GM19455 (cell line): ENCODE data around the gene BEGAIN.

Experiments used
- ATAC-seq: cut with Tn5 transposase; IDR thresholded peaks from one replicate; pipeline ENCODE4 v1.9.1; 2021; ENCODE audit not compliant: unreplicated experiment

The BEGAIN gene

DNA sequence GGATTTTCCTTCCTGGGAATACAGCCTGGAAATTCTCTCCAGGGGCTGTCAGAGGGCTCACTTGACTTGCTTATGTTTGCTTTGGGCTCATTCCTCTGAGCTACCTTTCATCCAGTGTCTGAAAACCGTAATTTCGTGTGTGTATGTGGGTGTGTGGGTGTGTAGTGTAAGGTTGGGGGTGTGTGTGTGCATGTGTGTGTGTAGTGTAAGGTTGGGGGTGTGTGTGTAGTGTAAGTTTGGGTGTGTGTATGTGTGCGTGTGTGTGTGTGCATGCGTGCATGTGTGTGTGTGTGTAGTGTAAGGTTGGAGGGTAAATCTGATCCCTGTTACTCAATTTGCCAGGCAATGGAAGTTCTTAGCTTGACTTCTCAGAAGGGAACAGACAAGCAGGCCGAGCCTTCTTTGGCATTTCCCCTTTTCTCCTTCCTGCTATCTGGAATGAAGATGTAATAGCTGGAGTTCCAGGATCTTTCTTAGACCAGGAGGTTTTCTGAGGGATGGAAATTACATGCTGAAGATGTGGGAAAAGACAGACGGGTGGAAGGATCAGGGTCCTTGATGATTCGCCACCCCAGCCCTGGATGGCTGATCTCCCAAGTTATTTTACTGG, 15.5 kb upstream of the BEGAIN start:
- ATAC-seq = no peak

DNA sequence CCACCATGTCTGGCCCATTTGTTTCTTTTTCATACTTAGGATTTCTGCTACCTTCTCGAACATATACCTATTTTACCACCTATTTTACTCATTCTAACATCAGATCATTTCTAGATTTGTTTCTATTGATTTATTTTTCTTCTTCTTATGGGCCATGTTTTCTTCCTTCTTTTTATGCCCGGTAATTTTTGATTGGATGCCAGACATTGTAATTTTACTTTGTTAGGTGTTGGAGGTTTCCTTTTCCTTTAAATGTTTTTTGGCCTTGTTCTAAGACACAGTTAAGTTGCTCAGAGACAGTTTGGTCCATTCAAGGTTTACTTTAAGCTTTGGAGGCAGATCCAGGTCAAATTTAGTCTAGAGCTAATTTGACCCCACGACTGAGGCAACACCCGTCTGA, 14.7 kb upstream of the BEGAIN start:
- ATAC-seq = no peak

DNA sequence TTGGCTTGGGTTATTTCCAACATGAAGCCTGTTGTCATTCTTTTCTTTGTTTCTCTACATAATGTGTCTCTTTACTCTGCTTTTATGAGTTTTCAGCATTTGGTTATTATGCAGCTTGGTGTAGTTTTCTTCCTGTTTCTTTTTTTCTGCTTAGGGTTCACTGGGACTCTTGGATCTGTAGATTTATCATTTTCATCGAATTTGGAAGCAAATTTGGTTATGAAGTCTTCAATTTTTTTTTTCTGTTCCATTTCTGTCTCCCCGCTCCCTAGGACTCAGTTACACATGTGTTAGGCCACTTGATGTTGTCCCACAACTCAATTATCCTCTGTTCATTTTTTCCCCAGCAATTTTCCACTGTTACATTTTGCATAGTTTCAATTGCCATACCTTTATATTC, 13.8 kb upstream of the BEGAIN start:
- ATAC-seq = no peak

DNA sequence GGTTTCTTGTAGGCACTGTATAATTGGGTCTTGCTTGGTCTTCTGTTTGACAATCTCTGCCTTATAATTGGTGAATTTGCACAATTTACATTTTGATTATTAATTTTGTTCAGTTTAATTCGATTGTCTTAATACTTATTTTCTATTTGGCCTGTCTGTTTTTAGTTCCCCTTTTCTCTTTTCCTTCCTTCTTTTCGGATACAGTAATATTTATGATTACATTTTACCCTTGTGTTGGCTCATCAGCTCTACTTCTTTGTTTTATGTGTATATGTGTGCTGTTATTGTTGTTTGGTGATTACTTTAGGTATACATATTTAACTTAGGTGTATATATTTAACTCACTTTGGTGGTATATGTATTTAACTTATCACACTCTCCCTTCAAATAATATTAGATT, 12.8 kb upstream of the BEGAIN start:
- no peak for ATAC-seq

DNA sequence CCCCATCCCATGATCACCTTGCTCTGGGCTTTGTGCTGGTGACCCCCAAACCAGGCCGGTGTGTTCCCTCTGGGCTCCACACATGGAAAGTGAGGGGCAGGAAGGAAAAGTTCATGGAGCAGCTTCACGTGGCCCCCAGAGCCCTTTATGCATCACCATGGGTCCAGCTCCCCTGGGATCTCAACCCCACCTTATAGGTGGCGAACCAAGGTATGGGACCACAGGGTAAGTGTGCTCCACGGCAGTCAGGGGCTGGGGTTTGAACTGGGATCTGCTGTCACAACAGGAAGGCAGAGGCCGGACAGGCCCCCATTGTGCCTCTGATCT, 7.4 kb upstream of the BEGAIN start:
- no peak for ATAC-seq

DNA sequence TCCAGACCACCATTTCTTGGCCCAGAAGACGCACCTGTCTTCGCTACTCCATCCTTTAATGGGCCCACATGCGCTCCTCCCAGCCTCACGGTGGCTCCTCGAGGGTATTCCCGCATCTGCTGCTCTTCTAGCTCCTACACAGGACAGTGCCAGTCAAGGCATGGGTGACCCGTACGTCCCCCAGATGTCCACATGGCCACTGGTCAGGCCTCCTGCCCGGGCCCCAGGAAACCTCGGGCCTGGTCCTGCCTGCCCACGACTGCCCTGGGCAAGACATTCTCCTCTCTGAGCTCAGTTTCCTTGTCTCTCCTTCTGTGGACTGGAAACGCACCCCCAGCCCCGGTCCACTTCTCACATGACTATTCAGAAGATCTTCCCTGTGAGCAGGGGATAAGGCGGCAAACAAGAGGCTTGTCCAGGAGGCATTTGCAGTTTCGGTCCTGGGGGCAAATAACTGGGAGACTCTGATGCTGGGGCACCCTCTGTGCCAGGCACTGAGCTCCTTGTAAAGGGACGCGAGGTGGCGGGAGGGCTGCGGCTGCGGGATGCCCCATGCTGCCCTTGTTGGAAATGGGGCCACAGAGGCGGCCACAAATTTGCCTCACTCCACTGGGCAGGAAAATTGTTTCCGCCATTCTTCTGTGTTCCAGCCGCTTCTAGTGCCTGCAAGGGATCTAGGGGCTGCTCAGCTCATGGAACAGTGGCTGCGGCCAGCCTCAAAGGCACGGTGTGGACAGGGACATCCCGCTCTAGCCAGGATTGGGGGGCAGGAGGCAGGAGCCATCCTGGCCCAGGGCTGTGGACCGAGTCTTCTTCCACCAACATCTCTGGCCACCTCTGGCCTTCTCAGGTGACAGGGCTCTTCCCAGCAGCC, 6.8 kb upstream of the BEGAIN start:
- ATAC-seq = no peak

DNA sequence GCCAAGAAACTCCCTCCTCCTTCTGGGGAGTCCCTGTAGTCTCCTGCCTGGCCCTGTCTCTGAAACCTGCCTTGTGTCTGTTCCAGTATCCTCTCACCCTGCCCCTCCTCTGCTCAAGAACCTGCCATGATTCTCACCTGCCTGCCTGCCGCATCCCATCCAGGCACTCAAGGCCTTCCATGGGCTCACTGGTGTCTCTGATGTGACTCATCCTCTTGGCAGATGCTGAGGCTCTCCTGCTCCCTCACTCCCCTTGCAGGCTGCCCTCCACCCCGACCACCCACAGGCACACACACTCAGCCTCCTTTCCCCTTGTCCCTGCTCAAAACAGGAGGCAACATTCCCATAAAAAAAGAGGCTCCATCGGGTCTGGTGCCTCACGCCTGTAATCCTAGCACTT, 5.8 kb upstream of the BEGAIN start:
- ATAC-seq = no peak

DNA sequence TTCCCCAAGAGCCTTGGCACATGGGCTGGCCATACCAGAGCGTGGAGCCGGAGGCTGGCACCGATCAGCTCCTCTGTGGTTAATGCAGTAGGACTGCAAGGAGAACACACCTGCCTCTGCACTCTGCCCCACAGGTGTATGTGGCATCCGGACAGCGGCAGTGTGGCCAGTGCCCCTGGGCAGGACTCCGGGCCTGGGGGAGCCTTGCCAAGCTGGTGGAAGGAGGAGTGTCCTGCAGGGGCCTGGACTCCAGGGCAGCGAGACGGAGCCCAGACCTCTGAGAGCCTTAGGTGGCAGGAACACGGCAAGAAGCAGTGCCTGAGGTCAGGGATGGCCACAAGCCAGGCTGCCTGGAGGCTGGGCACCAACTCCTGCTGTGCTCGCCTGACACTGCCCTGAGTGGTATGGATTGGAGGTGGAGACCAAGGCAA, 5.3 kb upstream of the BEGAIN start:
- no peak for ATAC-seq

DNA sequence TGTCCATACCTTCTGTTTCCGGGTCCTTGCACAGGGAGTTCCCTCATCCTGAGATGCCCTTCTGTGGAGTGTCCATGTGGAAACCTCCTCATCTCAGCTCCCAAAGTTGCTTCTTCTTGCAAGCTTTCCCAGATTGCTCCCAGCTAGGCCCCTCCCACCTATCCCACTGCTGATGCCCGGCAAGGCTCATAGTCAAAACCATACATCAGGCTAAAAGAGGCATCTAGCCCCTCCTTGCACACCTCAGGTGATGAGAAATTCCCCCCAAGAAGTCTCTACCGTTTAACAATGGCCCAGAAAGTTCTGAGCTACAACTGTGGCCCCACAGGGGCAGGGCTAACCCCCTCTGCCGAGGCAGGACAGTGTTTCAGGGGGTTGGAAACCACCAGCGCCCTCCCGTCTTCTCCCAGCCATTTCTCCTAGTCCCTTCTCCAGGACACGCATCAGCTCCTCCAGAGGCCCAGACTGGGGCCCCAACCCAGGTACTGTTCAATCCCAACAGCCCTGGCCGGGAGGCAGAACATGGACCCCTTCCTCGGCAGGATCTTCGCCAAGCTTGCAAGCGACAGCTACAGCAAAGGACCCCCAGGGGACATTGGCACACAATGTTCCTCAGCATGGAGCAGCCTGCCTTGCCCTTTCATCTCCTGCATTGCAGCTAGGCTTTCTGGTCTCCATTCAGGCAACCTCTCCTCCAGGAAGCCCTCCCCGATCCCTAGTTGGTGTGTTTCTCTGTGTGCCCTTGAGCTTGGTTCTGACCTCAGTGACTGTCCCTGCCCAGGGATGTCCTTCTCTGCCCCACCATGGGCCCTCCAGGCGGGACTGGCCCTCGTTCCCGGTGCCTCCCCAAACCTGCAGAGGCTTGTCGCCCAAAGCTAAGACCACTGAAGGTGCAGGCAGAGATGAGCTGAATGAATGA, 4.5 kb upstream of the BEGAIN start:
- no peak for ATAC-seq

DNA sequence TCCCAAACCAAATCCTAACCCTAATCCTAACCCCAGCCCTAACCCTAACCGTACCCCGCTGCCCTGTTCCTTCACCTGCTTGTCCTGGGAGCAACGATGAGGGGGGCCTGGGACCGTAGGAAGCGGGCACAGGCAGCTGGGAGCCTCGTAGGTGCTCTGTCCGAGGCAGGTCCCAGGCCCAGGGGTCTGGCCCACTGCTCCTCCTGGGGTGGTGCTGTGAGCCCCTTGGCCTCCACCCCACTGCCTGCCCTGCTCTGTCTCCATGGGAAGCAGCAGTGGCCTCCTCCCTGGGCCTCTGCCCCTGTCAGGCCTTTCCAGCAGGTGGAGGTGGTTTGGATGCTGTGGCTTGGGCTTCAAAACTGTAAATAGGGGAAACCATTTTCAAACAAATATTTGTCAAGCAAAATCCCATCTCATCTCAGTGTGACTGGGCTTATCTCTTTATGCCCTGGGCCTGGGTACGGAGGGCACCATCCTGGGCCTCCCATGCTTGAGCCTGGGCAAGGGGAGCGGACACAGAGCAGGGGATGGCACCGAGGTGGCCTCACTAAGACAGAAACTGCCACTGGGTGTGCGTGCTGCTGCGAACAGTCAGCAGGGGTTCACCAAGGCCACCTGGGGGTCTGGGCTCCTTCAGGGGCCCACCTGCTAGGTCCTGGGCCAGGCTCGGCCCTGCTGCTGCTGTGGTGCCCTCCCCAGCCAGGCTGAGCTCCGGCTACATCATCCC, 3.7 kb upstream of the BEGAIN start:
- ATAC-seq = no peak

DNA sequence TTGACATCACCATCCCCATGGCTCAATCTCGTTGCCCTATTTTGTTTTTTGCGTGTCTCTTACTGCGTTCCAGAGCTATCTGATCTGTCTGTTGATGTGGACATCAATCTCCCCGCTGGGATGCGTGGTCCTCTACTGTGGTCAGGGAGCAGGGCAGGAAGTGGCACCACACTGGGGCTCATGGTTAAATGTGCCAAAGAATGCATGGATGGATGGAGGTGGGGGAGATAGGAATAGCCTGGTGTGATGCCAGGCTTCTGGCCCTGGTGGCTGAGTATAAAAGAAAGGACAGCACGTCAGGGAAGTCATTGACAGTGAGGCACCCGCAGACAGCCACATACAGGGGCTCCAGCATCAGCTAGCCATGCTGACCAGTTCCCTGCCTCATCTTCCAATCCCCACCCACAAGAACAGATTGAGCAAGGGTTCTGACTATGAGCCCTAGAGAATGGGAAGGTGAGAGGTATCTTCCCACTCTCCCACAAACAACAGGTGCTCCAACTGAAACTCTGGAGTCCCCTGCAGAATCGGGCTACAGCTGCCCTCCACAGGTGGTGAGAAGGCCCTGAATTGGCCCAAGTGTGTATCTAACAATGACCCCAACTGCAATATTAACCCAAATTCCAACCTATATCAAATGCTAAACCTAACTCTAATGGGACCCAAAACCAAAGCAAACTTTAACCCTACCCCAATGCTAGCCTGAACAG, 2.7 kb upstream of the BEGAIN start:
- ATAC-seq = no peak

DNA sequence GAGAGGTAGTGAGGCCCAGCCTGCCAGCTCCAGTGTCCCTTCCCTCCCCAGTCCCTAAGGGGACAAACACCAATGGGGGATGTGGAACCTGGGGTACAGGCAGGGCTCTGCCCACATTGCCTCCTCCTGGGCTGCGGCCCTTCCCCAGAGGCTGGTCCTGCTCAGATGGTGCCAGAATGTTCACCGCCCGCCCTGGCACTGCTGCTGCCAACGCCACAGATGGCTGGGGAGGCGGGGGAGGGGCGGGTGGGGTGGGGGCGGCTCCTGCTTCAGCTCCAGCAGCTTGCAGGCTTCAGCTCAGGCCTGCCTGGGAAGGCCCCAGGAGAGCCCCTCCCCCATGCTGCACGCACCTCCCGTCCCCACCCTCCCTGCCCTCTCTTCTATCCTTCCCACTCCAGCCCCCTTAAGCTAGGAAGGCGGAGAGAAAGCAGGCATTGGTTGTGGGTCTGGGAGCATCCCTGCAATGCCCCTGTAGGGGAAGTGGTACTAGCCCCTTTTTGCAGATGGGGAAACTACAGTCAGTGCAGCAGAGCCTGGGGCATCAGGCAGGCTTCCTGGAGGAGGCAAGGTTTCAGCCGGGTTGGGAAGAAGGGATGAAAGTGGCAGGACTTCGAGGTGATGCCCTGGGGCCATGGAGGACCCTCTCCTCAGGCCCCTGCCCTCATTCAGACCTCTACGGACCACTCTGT, 2.0 kb upstream of the BEGAIN start:
- no peak for ATAC-seq

DNA sequence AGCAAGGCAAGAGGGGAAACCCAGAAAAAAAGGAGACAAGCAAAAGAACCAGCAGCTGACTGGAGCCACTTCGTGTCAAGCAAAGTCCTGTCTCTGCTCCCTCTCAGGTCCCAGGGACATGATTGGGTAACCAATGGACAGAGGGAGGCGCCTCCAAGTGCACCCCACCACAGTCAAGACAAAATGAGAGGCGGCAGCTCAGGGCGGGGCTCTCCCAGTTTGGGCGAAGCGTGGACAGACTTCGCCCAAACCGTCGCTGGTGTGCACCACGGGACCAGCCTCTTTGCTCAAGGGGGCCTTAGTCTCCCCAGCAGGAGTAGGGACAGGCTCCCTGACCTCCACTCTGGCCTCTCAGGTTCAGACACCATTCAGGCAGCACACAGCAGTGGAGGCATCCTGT, 1.5 kb upstream of the BEGAIN start:
- no peak for ATAC-seq

DNA sequence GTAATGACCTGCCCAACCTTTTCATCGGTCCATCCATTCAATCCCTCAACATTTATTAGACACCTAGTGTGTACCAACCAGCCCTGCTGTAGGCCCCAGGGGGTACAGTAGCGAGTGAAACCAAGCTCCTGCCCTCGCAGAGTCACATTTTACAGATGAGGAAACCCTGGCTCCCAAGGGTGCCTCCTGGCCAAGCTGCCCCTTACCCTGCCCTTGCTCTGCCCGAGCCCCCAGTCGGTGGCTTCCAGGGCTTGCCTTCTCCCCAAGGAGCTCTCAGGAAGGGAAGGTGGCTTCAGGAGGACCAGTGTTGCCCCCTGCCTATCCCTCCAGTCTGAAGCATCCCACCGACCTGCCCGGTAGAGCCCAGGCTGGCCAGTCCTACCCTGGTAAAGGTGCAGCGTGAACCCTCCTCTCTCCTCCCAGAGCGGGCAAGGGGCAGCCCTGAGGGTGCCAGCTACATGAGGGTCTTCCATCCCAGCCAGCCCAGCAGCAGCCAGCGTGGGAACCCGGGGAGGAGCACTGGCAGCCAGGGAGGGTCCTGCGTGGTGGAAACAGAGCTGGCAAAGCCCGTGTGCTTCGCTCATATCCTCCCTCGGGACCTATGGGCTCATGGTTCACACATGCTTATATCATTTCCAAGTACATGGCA, 670 bp upstream of the BEGAIN start:
- no peak for ATAC-seq

DNA sequence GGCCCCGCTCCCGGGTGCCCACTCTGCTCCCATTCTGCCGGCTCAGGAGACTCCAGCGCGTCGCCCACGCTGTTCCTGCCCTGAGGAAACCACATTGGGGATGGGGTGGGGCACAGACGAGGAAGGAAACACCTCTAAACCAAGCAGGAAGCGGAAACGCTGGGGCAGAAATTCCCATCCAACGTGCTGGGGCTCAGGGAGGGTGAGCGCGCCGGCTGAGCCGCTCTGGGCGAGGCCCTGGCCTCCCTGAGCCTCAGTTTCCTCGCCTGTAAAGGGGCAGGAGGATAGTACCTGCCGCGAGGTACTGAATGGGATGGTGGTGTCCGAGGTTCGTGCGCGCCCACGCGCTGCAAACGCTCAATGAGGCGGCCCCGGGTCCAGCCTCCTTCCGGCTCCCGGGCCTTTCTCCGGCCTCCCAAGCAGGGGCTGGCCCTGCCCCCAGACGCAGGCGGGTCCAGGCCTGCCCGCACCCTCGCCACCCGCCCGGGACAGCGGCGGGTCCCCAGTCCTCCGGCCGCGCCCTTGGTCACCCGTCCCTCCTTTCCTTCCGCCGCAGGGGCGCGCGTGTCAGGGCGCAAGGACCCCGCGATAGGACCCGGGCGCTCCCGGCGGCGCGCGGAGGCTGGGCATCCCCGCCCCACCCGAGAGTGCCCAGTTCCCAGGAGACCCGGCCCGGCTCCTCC, 673 bp downstream of the BEGAIN start:
- no peak for ATAC-seq

DNA sequence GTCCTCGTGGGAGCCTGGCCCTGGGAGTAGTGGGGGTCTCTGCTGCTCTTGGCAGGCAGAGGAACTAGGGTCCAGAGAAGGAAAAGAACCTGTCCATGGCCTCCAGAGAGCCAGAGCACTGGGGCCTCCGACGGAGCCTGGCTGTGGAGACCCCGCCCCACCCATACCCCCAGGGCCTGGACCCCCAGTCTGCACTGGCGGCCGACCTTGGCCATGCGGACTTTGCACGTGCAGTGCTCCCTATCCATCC, 1.1 kb downstream of the BEGAIN start:
- no peak for ATAC-seq

DNA sequence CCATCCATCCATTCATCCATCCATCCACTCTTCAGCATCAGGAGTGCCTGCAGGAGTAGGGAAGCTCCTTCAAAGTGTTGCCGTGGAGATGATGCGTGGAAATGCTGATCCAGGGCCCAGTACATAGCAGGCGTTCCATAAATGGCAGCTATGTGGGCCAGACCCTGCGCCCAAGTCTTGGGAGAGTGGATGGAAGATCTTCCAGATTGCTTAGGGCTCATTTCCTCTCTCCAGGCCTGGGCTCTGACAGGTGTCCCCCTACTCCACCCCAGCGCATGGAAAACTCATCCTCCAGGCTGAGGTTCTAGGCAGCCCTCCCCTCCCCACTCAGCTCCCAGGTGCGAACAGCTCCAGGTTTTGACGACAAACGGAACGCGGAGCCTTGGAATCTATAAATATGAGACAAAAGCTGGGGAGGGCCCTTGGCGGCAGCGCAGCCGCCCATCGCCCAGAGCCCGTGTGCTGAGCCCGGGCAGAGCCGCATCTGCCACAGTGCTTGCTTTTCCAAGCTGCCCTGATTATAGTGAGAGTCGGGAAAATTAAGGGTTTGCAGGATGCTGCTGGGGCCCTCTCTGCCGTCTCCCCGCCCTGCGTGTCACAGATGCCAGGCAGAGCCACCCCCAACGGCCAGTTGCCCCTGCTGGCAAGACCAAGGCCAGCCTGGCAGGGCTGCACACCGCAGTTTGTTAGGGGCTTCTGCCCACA, 1.6 kb downstream of the BEGAIN start:
- ATAC-seq = no peak
